Heart left ventricle (tissue), 16 donors: ENCODE measurements around the gene RNPEPL1. TPM values are rescaled to one million over a fixed set of nuclear protein-coding genes. Genes with fewer than 3 reads are reported as not detected.

Experiments used
- ATAC-seq, 4 donors: fragments of 200-7000 bp; cut with Tn5 transposase; one replicate each; pipeline ENCODE4 v1.9.1; 2020 to 2022; ENCODE audit warnings: moderate library complexity in 4 of 4, mild to moderate bottlenecking in 3 of 4, moderate number of reproducible peaks in 1 of 4
- DNase-seq, 5 donors: peaks; one replicate each; pipeline ENCODE4 v3.0.0-alpha.2; 2020
- H3K27ac ChIP-seq, 12 donors: fragments of 200-600 bp; sonication (generic) in 4 of 12; one replicate each; pipeline versions ENCODE4 v1.5.0 to v1.8.0; 2016 to 2022; ENCODE audit warnings: mild to moderate bottlenecking in 2 of 12
- H3K27me3 ChIP-seq, 9 donors: fragments of 200-600 bp; sonication (generic) in 2 of 9; one replicate each; pipeline versions ENCODE4 v1.5.1 to v1.8.0; 2016 to 2022; ENCODE audit warnings: mild to moderate bottlenecking in 3 of 9
- H3K36me3 ChIP-seq, 9 donors: fragments of 200-600 bp; sonication (generic) in 2 of 9; one replicate each; pipeline versions ENCODE4 v1.5.0 to v1.8.0; 2018 to 2022; ENCODE audit warnings: mild to moderate bottlenecking in 2 of 9
- H3K4me1 ChIP-seq, 12 donors: fragments of 200-600 bp; sonication (generic) in 4 of 12; one replicate each; pipeline versions ENCODE4 v1.5.0 to v1.8.0; 2016 to 2022; ENCODE audit warnings: mild to moderate bottlenecking in 3 of 12
- H3K4me3 ChIP-seq, 12 donors: fragments of 200-600 bp; sonication (generic) in 4 of 12; one replicate each; pipeline versions ENCODE4 v1.5.0 to v1.8.0; 2017 to 2022; ENCODE audit warnings: mild to moderate bottlenecking in 9 of 12, moderate library complexity in 4 of 12
- H3K9me3 ChIP-seq, 12 donors: fragments of 200-600 bp; sonication (generic) in 4 of 12; one replicate each; pipeline versions ENCODE4 v1.5.0 to v1.8.0; 2016 to 2022; ENCODE audit warnings: mild to moderate bottlenecking in 1 of 12
- POLR2A ChIP-seq, 2 donors: fragments of 450-650 bp; IDR thresholded peaks; one replicate each; pipeline ENCODE4 v1.6.1; 2017; ENCODE audit warnings: antibody characterized with exemption in 2 of 2, mild to moderate bottlenecking in 2 of 2, moderate library complexity in 2 of 2
- WGBS, 4 donors: extraction: QIAGEN DNeasy Blood & Tissue Kit in 2 of 4; methylation state at CpG; one replicate each; pipeline versions ENCODE4 v1.1.5 to v1.1.7; 2013 to 2018; 5-methylcytosine and 5-hydroxymethylcytosine counted together
- intact Hi-C, 10 donors: fragments of 100-400 bp; cut with DNase I; formaldehyde crosslinking; loops; one replicate each; pipeline versions ENCODE4 v1.11.1 to v1.14.2; 2022
- polyA plus RNA-seq, 2 donors: library from polyadenylated mRNA; stranded (reverse); fragments of 200-250 nt; gene quantifications; one replicate each; pipeline ENCODE4 v1.2.3, GENCODE V29; 2013
- total RNA-seq, 9 donors: library from RNA; depleted of rRNA in 2 of 9; stranded (reverse); fragments of >200 nt in 2 of 9; fragmentation: NEBNext Ultra II Directional in 3 of 9; extraction: Animal tissue kit (Norgen Biotek cat#: 25700) in 3 of 9; gene quantifications; one replicate each; pipeline versions ENCODE4 v1.1.0 to v1.2.4, GENCODE V29; 2016 to 2023
- TF ChIP-seq, protein P1 (sequence below), 12 donors: fragments of 200-600 bp; sonication (generic) in 4 of 12; IDR thresholded peaks; one replicate each; pipeline versions ENCODE4 v1.5.0 to v1.8.0; 2018 to 2022; ENCODE audit warnings: antibody characterized with exemption in 12 of 12, mild to moderate bottlenecking in 5 of 12
- donor health status: ischemic (EF 13 %, LVEDD 7.1; RV severe dilation, severe dysfunction).
- donor health status: healthy with polysubstance abuse.
- donor health status: DM: no; HTN: yes; CAD: no.
- donor health status: DM: no; HTN: no; CAD: no.
- donor health status: ischemic (EF 25% LVEDD 6.9; RV normal size, moderate dysfunction).
- donor health status: ischemic (EF 25% LVEDD 5.7; RV mildly dilated, moderate dysfunction).
- donor health status: healthy.
- donor health status: DM: yes; HTN: yes; CAD: no.
- donor health status: ischemic (EF 35%, LVEDD 5.7; RV mildly dilated, moderate dysfunction).
- donor health status: nonischemic (EF 11% LVEDD 7.7; RV severe dilation, severe dysfunction).
- donor health status: DM: yes; HTN: yes; CAD: no.
- donor health status: PGD.
- donor health status: ischemic (EF 29% LVEDD 5.4; RV normal size, mild dysfunction).
- donor health status: nonischemic (EF 23%, LVEDD 6.1; RV moderate dilation, normal function).

Gene RNPEPL1
- total and polyA plus RNA-seq, 11 donors: 67.5 to 206 (median 91.0) TPM

DNA sequence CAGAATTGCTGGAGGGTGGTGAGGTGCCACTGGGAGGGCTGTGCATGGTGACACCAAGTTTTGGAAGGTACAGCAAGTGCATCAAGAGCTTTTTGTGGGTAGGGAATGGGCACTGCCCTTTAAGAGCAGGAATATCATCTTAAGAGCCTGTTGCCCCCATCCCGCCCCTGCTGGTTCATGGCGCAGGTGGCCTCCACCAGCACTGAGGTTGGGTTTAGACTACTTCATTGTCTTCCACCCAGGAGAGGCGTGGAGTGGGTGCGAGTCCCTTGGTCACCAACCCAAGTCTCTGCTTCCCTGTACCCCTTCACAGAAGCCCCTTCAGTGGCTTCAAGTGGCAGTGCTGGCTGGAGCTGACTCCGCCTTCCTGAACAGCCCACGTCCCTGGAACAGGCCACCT, 7.8 kb downstream of the RNPEPL1 start:
- H3K27ac ChIP-seq: no peak overlapping the region
- H3K9me3 ChIP-seq: peaks cover 0 to 4% (median 0%) of the 10 kb centered on the region in 12 donors
- H3K4me1 ChIP-seq: peaks cover 0 to 36% (median 16%) of the 10 kb centered on the region in 12 donors
- TF ChIP-seq, protein P1, sequence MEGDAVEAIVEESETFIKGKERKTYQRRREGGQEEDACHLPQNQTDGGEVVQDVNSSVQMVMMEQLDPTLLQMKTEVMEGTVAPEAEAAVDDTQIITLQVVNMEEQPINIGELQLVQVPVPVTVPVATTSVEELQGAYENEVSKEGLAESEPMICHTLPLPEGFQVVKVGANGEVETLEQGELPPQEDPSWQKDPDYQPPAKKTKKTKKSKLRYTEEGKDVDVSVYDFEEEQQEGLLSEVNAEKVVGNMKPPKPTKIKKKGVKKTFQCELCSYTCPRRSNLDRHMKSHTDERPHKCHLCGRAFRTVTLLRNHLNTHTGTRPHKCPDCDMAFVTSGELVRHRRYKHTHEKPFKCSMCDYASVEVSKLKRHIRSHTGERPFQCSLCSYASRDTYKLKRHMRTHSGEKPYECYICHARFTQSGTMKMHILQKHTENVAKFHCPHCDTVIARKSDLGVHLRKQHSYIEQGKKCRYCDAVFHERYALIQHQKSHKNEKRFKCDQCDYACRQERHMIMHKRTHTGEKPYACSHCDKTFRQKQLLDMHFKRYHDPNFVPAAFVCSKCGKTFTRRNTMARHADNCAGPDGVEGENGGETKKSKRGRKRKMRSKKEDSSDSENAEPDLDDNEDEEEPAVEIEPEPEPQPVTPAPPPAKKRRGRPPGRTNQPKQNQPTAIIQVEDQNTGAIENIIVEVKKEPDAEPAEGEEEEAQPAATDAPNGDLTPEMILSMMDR (IDR thresholded peaks at IDR 0.05): no peak
- no peak for TF ChIP-seq POLR2A (IDR thresholded peaks at IDR 0.05)
- H3K36me3 ChIP-seq: peaks cover 0 to 67% (median 39%) of the 10 kb centered on the region in 9 donors
- intact Hi-C loops: no loop called here
- DNase-seq: peak in 1 of 5 donors; percentile 43
- 79 to 89% (median 83%) methylated on average over 5 to 6 of the region's 6 CpGs for WGBS, 4 donors
- no peak overlapping the region for H3K4me3 ChIP-seq
- ATAC-seq: no peak
- no peaks in the 10 kb centered on the region for H3K27me3 ChIP-seq

DNA sequence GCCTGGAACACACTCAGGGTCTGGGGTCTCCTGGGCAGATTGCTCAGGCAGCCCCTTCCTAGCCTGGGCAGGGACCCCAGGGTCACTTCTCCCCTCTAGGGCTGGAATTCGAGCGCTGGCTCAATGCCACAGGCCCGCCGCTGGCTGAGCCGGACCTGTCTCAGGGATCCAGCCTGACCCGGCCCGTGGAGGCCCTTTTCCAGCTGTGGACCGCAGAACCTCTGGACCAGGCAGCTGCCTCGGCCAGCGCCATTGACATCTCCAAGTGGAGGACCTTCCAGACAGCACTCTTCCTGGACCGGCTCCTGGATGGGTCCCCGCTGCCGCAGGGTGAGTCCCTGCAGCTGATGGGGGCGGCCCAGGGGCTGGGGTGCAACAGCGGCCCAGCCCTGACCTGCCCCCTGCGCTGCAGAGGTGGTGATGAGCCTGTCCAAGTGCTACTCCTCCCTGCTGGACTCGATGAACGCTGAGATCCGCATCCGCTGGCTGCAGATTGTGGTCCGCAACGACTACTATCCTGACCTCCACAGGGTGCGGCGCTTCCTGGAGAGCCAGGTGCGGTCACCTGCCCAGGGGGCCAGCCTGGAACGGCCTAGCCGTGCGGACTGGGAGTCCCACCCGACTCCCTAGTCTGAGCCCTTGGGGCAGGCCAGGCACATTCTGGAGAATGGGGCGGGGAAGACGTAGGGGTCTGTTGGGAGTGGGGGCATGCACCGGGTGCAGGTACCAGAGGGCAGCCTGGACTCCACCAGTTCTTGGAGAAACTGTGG, 8.3 kb downstream of the RNPEPL1 start:
- intact Hi-C loops: no loop called here
- ATAC-seq: no peak

DNA sequence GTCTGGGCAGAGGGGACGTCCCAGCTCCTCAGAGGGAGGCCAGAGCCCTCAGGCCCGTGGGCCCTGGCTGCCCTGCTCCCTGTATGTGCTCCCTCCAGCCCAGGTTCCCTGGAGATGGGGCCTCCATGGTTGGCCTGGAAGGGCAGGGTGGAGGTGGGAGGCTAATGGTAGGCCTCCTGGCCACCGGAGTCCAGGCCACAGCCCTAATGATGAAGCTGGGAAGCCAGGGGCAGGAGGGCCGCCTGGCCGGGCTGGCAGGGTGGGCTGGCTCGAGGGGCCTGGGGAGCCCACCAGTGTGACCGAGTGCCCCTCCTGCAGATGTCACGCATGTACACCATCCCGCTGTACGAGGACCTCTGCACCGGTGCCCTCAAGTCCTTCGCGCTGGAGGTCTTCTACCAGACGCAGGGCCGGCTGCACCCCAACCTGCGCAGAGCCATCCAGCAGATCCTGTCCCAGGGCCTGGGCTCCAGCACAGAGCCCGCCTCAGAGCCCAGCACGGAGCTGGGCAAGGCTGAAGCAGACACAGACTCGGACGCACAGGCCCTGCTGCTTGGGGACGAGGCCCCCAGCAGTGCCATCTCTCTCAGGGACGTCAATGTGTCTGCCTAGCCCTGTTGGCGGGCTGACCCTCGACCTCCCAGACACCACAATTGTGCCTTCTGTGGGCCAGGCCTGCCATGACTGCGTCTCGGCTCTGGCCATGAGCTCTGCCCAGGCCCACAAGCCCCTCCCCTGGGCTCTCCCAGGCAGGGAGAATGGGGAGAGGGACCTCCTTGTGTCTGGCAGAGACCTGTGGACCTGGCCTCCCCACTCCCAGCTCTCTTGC, 9.2 kb downstream of the RNPEPL1 start:
- Histone ChIP-seq H3K27me3 (no peaks in the 10 kb centered on the region), H3K9me3 (peaks cover 0 to 9% (median 0%) of the 10 kb centered on the region in 12 donors), H3K36me3 (peaks cover 0 to 63% (median 39%) of the 10 kb centered on the region in 9 donors), H3K4me3 (no peak overlapping the region), H3K27ac (peak overlapping the region in 1 of 12 donors; percentile 13), H3K4me1 (peaks cover 0 to 35% (median 16%) of the 10 kb centered on the region in 12 donors)
- intact Hi-C loops: no loop called here
- TF ChIP-seq POLR2A (IDR thresholded peaks at IDR 0.05): no peak
- TF ChIP-seq, protein P1 (IDR thresholded peaks at IDR 0.05): no peak
- 89 to 91% (median 90%) methylated on average over 17 to 26 of the region's 26 CpGs for WGBS, 4 donors
- DNase-seq: peak in 1 of 5 donors; percentile 48
- no peak for ATAC-seq

More for the DNA sequence above, 8.3 kb downstream of the RNPEPL1 start:
- no peak for TF ChIP-seq POLR2A (IDR thresholded peaks at IDR 0.05)
- TF ChIP-seq, protein P1 (IDR thresholded peaks at IDR 0.05): no peak
- 90 to 93% (median 93%) methylated on average over 11 to 32 of the region's 32 CpGs for WGBS, 4 donors
- no peak overlapping the region for H3K4me3 ChIP-seq
- no peaks in the 10 kb centered on the region for H3K27me3 ChIP-seq
- H3K36me3 ChIP-seq: peaks cover 0 to 67% (median 39%) of the 10 kb centered on the region in 9 donors
- H3K4me1 ChIP-seq: peaks cover 0 to 35% (median 16%) of the 10 kb centered on the region in 12 donors
- H3K27ac ChIP-seq: no peak overlapping the region
- DNase-seq: peak in 2 of 5 donors; percentile 28 to 60
- peaks cover 0 to 9% (median 0%) of the 10 kb centered on the region in 12 donors for H3K9me3 ChIP-seq

DNA sequence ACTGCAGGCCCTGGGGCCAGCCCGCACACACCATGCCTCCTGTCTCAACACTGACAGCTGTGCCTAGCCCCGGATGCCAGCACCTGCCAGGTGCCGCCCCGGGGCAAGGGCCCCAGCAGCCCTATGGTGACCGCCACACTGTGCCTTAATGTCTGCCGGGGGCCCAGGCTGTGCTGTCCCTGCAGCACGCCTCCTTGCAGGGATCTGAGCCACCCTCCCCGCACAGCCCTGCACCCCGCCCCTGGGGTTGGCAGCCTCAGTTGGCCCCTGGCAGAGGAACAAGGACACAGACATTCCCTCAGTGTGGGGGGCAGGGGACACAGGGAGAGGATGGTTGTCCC, 9.8 kb downstream of the RNPEPL1 start:
- peak in 2 of 5 donors; percentile 22 to 51 for DNase-seq
- H3K9me3 ChIP-seq: peaks cover 0 to 9% (median 0%) of the 10 kb centered on the region in 12 donors
- H3K27me3 ChIP-seq: no peaks in the 10 kb centered on the region
- peaks cover 0 to 35% (median 16%) of the 10 kb centered on the region in 12 donors for H3K4me1 ChIP-seq
- peak in 2 of 4 donors; percentile 6 to 16 for ATAC-seq
- intact Hi-C loops: no loop called here
- TF ChIP-seq, protein P1 (IDR thresholded peaks at IDR 0.05): no peak
- TF ChIP-seq POLR2A (IDR thresholded peaks at IDR 0.05): no peak
- H3K27ac ChIP-seq: peak overlapping the region in 2 of 12 donors; percentile 13 to 76
- peaks cover 0 to 58% (median 39%) of the 10 kb centered on the region in 9 donors for H3K36me3 ChIP-seq
- H3K4me3 ChIP-seq: no peak overlapping the region
- WGBS, 4 donors: 81 to 91% (median 86%) methylated on average over 8 to 9 of the region's 9 CpGs
